ENCODE measurements around the gene TGM6. TPM values are rescaled to one million over a fixed set of nuclear protein-coding genes. Genes with fewer than 3 reads are reported as not detected.

The TGM6 gene
- polyA plus RNA-seq, 3 donors = not detected

DNA sequence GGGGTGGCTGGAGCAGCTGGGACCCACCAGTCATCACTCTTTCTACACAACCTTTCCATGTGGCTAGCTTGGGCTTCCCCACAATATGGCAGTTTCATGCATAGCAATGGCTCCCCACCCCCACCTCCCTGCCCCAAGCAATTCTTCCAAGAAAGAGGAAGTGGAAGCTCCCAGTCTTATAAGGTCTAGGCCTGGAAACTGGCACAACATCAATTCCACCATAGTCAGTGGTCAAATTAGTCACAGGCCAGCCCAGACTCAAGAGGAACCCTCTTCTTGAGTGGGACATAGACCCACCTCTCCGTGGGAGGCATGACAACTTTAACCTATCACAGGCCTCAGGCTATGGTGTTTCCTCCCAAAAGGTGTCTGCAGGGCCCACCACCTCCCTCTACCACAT lies 17.7 kb downstream of the TGM6 start:
- Mint-ChIP-seq H3K4me3 (no peak overlapping the region), H3K9me3 (peaks cover 15 to 28% (median 24%) of the 10 kb centered on the region in 7 donors), H3K36me3 (no peaks in the 10 kb centered on the region), H3K27ac (no peak overlapping the region), H3K27me3 (ENCODE audit: low read depth in 3 of 3) (peaks cover 4 to 17% (median 9%) of the 10 kb centered on the region in 3 donors), H3K4me1 (no peaks in the 10 kb centered on the region)
- H2AFZ ChIP-seq (ENCODE audit: insufficient read depth, low read depth, low read length, poor library complexity, severe bottlenecking) = no peak overlapping the region
- no CpG with 5 or more reads among the region's 1 CpG for WGBS (ENCODE audit: insufficient coverage)
- no peak overlapping the region for H3K27ac ChIP-seq (ENCODE audit: low read depth in 1 of 2, low read length in 2 of 2)
- peak in 2 of 3 donors; percentile 13 to 38 for DNase-seq
- TF ChIP-seq, protein P1, sequence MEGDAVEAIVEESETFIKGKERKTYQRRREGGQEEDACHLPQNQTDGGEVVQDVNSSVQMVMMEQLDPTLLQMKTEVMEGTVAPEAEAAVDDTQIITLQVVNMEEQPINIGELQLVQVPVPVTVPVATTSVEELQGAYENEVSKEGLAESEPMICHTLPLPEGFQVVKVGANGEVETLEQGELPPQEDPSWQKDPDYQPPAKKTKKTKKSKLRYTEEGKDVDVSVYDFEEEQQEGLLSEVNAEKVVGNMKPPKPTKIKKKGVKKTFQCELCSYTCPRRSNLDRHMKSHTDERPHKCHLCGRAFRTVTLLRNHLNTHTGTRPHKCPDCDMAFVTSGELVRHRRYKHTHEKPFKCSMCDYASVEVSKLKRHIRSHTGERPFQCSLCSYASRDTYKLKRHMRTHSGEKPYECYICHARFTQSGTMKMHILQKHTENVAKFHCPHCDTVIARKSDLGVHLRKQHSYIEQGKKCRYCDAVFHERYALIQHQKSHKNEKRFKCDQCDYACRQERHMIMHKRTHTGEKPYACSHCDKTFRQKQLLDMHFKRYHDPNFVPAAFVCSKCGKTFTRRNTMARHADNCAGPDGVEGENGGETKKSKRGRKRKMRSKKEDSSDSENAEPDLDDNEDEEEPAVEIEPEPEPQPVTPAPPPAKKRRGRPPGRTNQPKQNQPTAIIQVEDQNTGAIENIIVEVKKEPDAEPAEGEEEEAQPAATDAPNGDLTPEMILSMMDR (IDR thresholded peaks at IDR 0.05) = no peak
- peaks cover 10 to 18% of the 10 kb centered on the region in 2 donors for H3K9me3 ChIP-seq (replicated peaks in 1 of 2; ENCODE audit: control insufficient read depth in 1 of 2, insufficient read depth in 1 of 2, low read length in 2 of 2)
- no peaks in the 10 kb centered on the region for H3K79me2 ChIP-seq (ENCODE audit: insufficient read depth, low read length)
- H4K20me1 ChIP-seq (ENCODE audit: insufficient read depth, low read length) = no peaks in the 10 kb centered on the region
- no peak overlapping the region for H3K4me2 ChIP-seq (replicated peaks; ENCODE audit: extremely low read depth, low read length, poor library complexity, severe bottlenecking)
- no peak overlapping the region for H3K4me3 ChIP-seq (replicated peaks in 1 of 3; ENCODE audit: low read depth in 2 of 3, low read length in 3 of 3)
- no peaks in the 10 kb centered on the region for H3K27me3 ChIP-seq (ENCODE audit: control insufficient read depth in 2 of 2, insufficient read depth in 2 of 2, low read length in 2 of 2)
- intact Hi-C loops (cut with micrococcal nuclease) = no loop called here
- H3K36me3 ChIP-seq (replicated peaks in 1 of 2; ENCODE audit: control insufficient read depth in 1 of 2, insufficient read depth in 2 of 2, low read length in 2 of 2) = no peaks in the 10 kb centered on the region
- no peaks in the 10 kb centered on the region for H3K4me1 ChIP-seq (ENCODE audit: control insufficient read depth in 1 of 2, insufficient read depth in 2 of 2, low read length in 2 of 2)
- no peak overlapping the region for H3K9ac ChIP-seq (ENCODE audit: insufficient read depth, low read length, poor library complexity, severe bottlenecking)

DNA sequence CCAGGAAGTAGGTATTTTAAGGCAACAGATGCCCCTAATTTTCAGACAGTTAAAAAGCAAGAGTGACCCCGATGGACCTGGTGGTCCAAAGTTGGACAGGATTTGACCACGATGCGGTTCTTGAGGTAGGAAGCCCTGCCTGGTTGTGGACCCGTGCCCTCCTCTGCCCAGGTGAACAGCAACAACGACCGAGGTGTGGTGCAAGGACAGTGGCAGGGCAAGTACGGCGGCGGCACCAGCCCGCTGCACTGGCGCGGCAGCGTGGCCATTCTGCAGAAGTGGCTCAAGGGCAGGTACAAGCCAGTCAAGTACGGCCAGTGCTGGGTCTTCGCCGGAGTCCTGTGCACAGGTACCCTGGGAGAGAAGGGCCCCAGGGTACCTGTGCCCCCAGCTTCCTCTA lies 18.7 kb downstream of the TGM6 start:
- TF ChIP-seq, protein P1 (IDR thresholded peaks at IDR 0.05) = no peak
- peaks cover 15 to 29% (median 25%) of the 10 kb centered on the region in 7 donors for H3K9me3 Mint-ChIP-seq
- peaks cover 0 to 17% (median 11%) of the 10 kb centered on the region in 3 donors for H3K27me3 Mint-ChIP-seq (ENCODE audit: low read depth in 3 of 3)
- Histone ChIP-seq H3K9ac (ENCODE audit: insufficient read depth, low read length, poor library complexity, severe bottlenecking) (no peak overlapping the region), H3K27me3 (ENCODE audit: control insufficient read depth in 2 of 2, insufficient read depth in 2 of 2, low read length in 2 of 2) (no peaks in the 10 kb centered on the region), H3K4me3 (replicated peaks in 1 of 3; ENCODE audit: low read depth in 2 of 3, low read length in 3 of 3) (no peak overlapping the region), H3K27ac (ENCODE audit: low read depth in 1 of 2, low read length in 2 of 2) (no peak overlapping the region), H3K4me1 (ENCODE audit: control insufficient read depth in 1 of 2, insufficient read depth in 2 of 2, low read length in 2 of 2) (no peaks in the 10 kb centered on the region), H4K20me1 (ENCODE audit: insufficient read depth, low read length) (no peaks in the 10 kb centered on the region), H3K9me3 (replicated peaks in 1 of 2; ENCODE audit: control insufficient read depth in 1 of 2, insufficient read depth in 1 of 2, low read length in 2 of 2) (peaks cover 10 to 18% of the 10 kb centered on the region in 2 donors), H3K79me2 (ENCODE audit: insufficient read depth, low read length) (no peaks in the 10 kb centered on the region), H3K36me3 (replicated peaks in 1 of 2; ENCODE audit: control insufficient read depth in 1 of 2, insufficient read depth in 2 of 2, low read length in 2 of 2) (no peaks in the 10 kb centered on the region), H2AFZ (ENCODE audit: insufficient read depth, low read depth, low read length, poor library complexity, severe bottlenecking) (no peak overlapping the region), H3K4me2 (replicated peaks; ENCODE audit: extremely low read depth, low read length, poor library complexity, severe bottlenecking) (no peak overlapping the region)
- H3K4me1 Mint-ChIP-seq = no peaks in the 10 kb centered on the region
- WGBS (ENCODE audit: insufficient coverage) = 97% methylated on average over 13 of the region's 16 CpGs
- no peaks in the 10 kb centered on the region for H3K36me3 Mint-ChIP-seq
- intact Hi-C loops (cut with micrococcal nuclease) = no loop called here
- DNase-seq = no peak
- no peak overlapping the region for H3K27ac Mint-ChIP-seq
- no peak overlapping the region for H3K4me3 Mint-ChIP-seq
